GM19239 (cell line): Measurements from ENCODE around the gene PLIN1.
"Not testable (repeated sequence)": the region's sequence is repeated elsewhere in the genome, so short reads cannot be mapped to it uniquely, and the experiment has no call there.

Experiments used
- DNase-seq: peaks from one replicate; pipeline ENCODE4 v3.0.0; 2011; ENCODE audit warnings: low spot score; ENCODE audit not compliant: insufficient read length
- FAIRE-seq: peaks from 2 replicates; lab custom pipeline; 2011; peaks lifted over from hg19 to GRCh38; lab: Jason Lieb, UNC

Gene PLIN1

GRCh38 chr15:89679212-89679611 is at the start of gene PLIN1:
TSS of gene PLIN1 (minus strand) at chr15:89679367. CDS start at chr15:89677489, 1,878 bp downstream.
- FAIRE-seq = no peak

GRCh38 chr15:89728254-89728653 is 49.1 kb upstream of the PLIN1 start:
- no peak for FAIRE-seq
- no peak for DNase-seq

More at GRCh38 chr15:89679212-89679611, at the start of gene PLIN1:
- DNase-seq = no peak

DNA sequence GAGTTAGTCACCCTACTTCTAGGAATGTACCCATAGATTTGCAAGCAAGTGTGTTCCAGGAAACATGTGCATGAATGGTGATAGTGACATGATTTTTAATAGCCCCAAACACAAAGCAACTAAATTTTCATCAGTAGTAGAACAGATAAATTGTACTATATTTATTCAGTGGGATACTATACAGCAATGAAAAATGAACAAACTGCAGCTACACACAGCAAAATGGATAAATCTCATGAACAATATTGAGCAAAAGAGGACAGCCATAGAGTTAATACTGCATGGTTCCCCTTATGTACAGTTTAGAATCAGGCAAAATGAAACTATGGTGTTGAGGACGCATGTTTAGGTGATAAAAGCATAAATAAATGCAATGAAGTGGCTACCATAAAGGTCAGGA is 45.9 kb upstream of the PLIN1 start:
- FAIRE-seq (no peak), DNase-seq (no peak)

DNA sequence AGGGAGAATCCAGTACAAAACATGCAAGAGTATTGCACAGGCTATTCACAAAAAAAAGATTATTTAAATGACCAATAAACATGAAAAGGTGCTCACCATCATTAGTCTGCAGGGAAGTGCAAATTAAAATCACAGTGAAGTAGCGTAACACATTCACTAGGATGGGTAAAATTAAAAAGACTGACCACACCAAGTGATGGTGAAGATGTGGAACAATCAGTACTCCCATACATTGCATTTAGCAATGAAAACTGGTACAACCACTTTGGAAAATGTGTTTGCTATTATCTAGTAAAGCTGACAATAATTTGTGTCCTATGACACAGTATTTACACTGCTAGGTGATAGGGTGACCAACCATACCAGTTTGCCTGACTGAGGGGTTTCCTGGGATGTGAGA is 45.5 kb upstream of the PLIN1 start:
- no peak for FAIRE-seq

DNA sequence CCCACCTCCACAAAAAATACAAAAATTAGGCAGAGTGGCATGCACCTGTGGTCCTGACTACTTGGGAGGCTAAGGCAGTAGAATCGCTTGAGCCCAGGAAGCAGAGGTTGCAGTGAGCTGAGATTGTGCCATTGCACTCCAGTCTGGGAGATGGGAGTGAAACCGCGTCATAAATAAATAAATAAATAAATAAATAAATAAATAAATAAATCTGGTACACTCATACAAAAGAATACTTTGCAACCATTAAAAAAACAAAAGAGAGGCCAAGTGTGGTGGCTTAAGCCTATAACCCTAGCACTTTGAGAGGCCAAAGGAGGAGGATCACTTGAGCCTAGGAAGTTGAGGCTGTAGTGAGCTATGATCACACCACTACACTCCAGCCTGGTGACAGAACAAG is 43.9 kb upstream of the PLIN1 start:
- FAIRE-seq (no peak), DNase-seq (no peak)

More for the DNA sequence above, 45.5 kb upstream of the PLIN1 start:
- DNase-seq = no peak

DNA sequence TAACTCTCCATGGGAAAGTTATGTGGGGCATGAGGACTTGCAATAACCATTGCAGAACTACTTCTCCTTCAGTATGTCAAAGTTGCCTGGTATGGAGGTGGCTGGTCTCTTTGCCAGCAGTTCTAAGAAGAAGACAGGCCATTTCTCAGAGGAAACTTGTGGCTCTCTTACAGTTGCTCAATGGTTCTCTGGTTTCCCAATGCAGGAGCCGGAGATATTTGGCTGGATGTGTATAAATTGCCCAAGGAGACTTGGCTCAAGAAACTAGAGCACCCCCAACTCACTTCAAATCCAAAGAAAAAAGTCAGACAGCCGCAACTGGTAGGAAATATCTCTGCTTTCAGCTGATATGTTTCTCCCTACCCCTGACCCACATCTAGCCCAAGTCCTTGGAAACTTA is 35.6 kb upstream of the PLIN1 start:
- FAIRE-seq = no peak
- no peak for DNase-seq

DNA sequence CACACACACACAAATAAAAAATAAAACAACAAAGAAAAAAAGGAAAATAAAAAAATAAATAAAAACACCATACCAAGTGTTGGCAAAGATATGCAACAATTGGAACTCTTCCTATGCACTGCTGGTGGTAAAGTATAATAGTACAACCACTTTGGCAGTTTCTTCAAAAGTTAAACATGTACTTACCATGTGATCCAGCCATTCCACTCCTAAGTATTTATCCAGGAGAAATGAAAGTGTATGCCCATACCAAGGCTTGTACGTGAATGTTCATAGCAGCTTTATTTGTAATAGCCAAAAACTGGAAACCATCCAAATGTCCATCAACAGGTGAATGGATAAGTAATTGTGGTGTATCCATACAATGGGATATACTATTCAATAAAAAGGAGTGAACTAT is 28.4 kb upstream of the PLIN1 start:
- DNase-seq (no peak), FAIRE-seq (no peak)

DNA sequence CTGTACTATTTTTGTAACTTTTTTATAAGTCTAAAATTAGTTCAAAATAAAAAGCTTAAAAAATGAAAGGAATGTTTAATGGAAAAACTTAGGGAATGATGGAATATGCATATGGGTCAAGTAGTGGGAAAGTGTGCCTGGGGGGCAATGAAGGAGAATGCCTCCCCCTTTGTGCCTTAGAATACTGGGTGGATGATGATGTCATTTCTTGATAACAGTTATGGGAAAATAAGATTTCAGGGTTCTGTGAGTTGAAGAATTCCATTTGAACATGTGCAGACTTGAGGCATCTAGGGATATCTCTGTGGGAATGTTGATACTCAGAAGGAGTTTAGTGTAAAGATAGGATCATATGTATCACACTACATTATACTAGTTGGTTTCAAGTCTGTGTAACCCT is 25.2 kb upstream of the PLIN1 start:
- DNase-seq = no peak
- no peak for FAIRE-seq

GRCh38 chr15:89695198-89695597 is 16.0 kb upstream of the PLIN1 start:
- DNase-seq (no peak), FAIRE-seq (no peak)

- no peak for DNase-seq
- no peak for FAIRE-seq
Measured at GRCh38 chr15:89693696-89694095, 14.5 kb upstream of the PLIN1 start.

DNA sequence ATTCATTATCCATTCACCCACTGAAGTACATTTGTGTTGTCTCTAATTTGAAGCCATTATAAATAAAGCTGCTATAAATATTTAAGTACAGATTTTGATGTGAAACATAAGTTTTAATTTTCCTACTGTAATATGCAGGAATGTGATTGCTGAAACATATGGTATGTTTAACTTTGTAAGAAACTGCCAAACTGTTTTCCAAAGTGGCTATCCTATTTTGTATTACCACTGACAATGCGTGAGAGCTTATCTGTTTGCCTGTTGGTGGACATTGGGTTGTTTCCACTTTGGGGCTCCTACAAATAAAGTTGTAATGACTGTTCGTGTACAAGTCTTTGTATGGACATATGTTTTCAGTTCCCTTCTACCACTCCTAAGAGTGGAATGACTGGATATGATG is 13.9 kb upstream of the PLIN1 start:
- no peak for DNase-seq
- FAIRE-seq = no peak

DNA sequence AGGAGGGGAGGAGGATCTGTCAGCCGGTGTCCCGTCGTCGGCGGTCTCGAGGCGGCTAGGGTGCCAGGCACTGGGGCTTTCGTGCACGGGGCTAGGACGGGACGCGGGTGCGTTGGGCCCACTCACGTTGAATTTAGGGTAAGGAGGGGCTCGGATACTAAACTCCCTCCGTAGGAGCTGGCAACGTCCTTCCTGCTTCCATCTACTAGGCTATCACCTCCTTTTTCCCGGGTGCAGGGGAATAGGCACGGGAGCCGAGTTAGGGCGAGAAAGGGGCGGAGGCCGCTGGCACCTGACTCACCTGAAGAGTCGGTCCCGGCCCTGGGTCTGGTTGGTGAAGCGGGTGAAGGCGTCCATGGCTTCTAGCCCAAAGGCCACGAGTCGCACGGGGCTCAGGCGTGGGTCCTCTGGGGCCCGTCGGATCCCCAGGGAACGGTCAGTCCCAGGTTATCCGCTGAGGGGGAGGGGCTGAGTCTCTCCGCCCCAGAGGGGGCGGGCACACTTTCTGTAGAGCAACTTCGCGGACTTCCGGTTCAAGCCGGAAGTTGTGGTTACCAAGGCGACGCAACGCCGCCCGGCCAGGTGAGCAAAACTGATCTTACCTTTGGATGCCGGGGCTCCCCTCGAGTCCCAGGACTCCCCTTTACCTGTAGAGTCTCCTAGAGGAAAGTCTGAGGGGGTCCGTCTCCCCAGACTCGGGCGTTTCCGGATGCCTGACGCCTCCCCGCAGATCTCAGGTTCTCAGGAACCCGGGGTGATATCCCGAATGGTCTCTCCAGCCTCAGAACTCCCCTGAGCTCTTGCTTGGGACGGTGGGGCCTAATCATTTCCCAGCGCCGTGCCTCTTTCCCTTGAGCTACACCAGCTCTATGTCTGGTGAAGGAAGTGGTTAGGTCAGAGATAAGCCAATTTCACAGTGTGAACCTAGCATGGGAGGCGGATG is 11.4 kb upstream of the PLIN1 start, which contains the start of the genes PEX11A and WDR93:
TSS of gene PEX11A (minus strand) at position 479 of the 943 bp plus-strand sequence. CDS start at position 357, 122 bp downstream.
TSS of gene WDR93 (plus strand) at position 536 of the 943 bp plus-strand sequence. CDS start 10,936 bp downstream, outside the sequence.
- peak; percentile 63 for DNase-seq
- peak; percentile 87 for FAIRE-seq

- FAIRE-seq, DNase-seq: not testable (repeated sequence)
Measured at GRCh38 chr15:89689930-89690275, 10.7 kb upstream of the PLIN1 start.

GRCh38 chr15:89686522-89686921 is 7.4 kb upstream of the PLIN1 start:
- DNase-seq = no peak
- no peak for FAIRE-seq

GRCh38 chr15:89685995-89686394 is 6.8 kb upstream of the PLIN1 start:
- FAIRE-seq (no peak), DNase-seq (no peak)

GRCh38 chr15:89681146-89681545 is 2.0 kb upstream of the PLIN1 start:
- FAIRE-seq = no peak
- no peak for DNase-seq

GRCh38 chr15:89680282-89680873 is 1.2 kb upstream of the PLIN1 start:
- DNase-seq = no peak
- FAIRE-seq = no peak

DNA sequence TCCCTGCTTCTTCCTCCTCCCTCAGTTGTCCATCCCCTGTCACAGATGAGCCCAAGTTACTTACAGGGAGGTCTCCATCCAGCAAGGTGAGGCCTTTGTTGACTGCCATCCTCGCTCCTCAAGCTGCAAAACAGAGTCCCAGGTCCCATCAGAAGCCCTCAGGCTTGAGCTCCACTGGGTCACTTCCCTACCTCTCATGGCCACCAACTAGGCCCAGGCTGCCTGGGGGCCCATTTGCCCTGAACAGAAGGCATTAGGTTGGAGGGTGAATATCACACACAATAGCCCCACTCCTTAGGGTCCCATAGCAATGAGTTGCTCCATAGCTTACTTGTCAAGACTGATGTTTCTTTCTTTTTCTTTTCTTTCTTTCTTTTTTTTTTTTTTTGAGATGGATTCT is 1.8 kb downstream of the PLIN1 start:
- no peak for DNase-seq
- no peak for FAIRE-seq

- DNase-seq (no peak), FAIRE-seq (no peak)
Measured at GRCh38 chr15:89675606-89676005, 3.6 kb downstream of the PLIN1 start.

GRCh38 chr15:89674526-89674925 is 4.6 kb downstream of the PLIN1 start:
- FAIRE-seq = no peak
- no peak for DNase-seq

GRCh38 chr15:89673165-89673512 is 6.0 kb downstream of the PLIN1 start:
- DNase-seq = no peak
- FAIRE-seq = no peak
